Measurements from ENCODE around the gene G2E3. TPM values are rescaled to one million over a fixed set of nuclear protein-coding genes. Genes with fewer than 3 reads are reported as not detected.

G2E3 gene
- total and polyA plus RNA-seq, 2 of the 4 experiments (the other 2 are of a cell fraction) = 9.6 to 19.4 TPM

GRCh38 chr14:30559638-30560091, 707 bp downstream of the G2E3 start:
- Histone ChIP-seq H3K4me1 (ENCODE audit: control insufficient read depth, insufficient read depth, low read length) (peaks cover 2% of the 10 kb centered on the region; the same call in 1 of the 2 replicates), H3K4ac (ENCODE audit: low read depth, low read length) (peak overlapping the region; percentile 93; the same call in 1 of the 2 replicates), H4K91ac (ENCODE audit: insufficient read depth, low read depth, low read length) (peak overlapping the region; percentile 83; the same call in 1 of the 2 replicates), H2BK15ac (ENCODE audit: low read depth, low read length) (no peak overlapping the region), H4K8ac (ENCODE audit: low read depth in 2 of 2, low read length in 2 of 2) (peak overlapping the region; percentile 72 to 78; a peak in 3 of 4 replicates), H3K4me3 (ENCODE audit: insufficient read depth, low read depth, low read length) (peak overlapping the region; percentile 93), H3K36me3 (ENCODE audit: control insufficient read depth, insufficient read depth, low read length) (peaks cover 7% of the 10 kb centered on the region), H3K9ac (ENCODE audit: low read depth, low read length) (peak overlapping the region; percentile 77), H3K4me2 (ENCODE audit: low read depth, low read length) (peak overlapping the region; percentile 92), H2BK5ac (ENCODE audit: low read depth, low read length, poor library complexity, severe bottlenecking) (peak overlapping the region; percentile 77), H2AK9ac (replicated peaks; ENCODE audit: low read depth, low read length, poor library complexity) (no peak overlapping the region), H2AFZ (replicated peaks; ENCODE audit: low read length, poor library complexity) (peak overlapping the region; percentile 9), H4K20me1 (ENCODE audit: insufficient read depth, low read length) (peaks cover 14% of the 10 kb centered on the region), H3K14ac (replicated peaks; ENCODE audit: low read depth, low read length) (peak overlapping the region; percentile 79), H3K9me3 (ENCODE audit: control insufficient read depth, insufficient read depth, low read length) (no peaks in the 10 kb centered on the region), H2AK5ac (ENCODE audit: low read depth, low read length) (no peak overlapping the region; the same call in 1 of the 2 replicates), H3K18ac (ENCODE audit: low read depth, low read length) (no peak overlapping the region; the same call in 1 of the 2 replicates), H3K27ac (ENCODE audit: insufficient read depth, low read length) (peak overlapping the region; percentile 82), H2BK120ac (ENCODE audit: low read depth, low read length) (no peak overlapping the region), H3K9me1 (ENCODE audit: insufficient read depth, low read length) (no peaks in the 10 kb centered on the region), H3K79me1 (ENCODE audit: low read depth in 1 of 2, low read length in 2 of 2) (peaks cover 0 to 3% of the 10 kb centered on the region in 2 experiments; a peak in 2 of 4 replicates), H2BK20ac (ENCODE audit: low read depth, low read length) (no peak overlapping the region), H3K23ac (ENCODE audit: low read depth, low read length) (peak overlapping the region; percentile 78), H4K5ac (ENCODE audit: low read depth, low read length) (no peak overlapping the region), H3K56ac (ENCODE audit: extremely low read depth, insufficient read depth, low read length) (peak overlapping the region; percentile 87), H3K27me3 (ENCODE audit: control insufficient read depth, insufficient read depth, low read length) (no peaks in the 10 kb centered on the region)
- no CpG with 5 or more reads among the region's 16 CpGs for WGBS, 2 experiments (ENCODE audit: extremely low coverage in 2 of 2, insufficient read length in 1 of 2)
- intact Hi-C loops (cut with micrococcal nuclease) (loop anchor here (5.0 kb wide), 2 partner anchors 48 to 63 kb away; partner anchors contain the start of gene SCFD1), in situ Hi-C loops (cut with MboI; ENCODE audit: low sequenced_read_pairs) (no loop called here), dilution Hi-C loops (cut with HindIII; ENCODE audit: low sequenced_read_pairs, unreplicated experiment) (no loop called here)
- ATAC-seq (ENCODE audit: low read depth) (peak; percentile 21), DNase-seq (peak; percentile 42)
- no TSS peak for BruUV-seq (replicated peaks)
- ChIA-PET CTCF (no interaction called here), POLR2A (ENCODE audit: unreplicated experiment) (no interaction called here)
- no peak for TF ChIP-seq CEBPB (IDR thresholded peaks at IDR 0.05; ENCODE audit: low read depth, low read length)
- no peak for TF ChIP-seq USF2 (IDR thresholded peaks at IDR 0.05; ENCODE audit: low read depth, low read length)
- no peak for TF ChIP-seq BHLHE40 (IDR thresholded peaks at IDR 0.05; ENCODE audit: low read depth, low read length)
- no peak for TF ChIP-seq RAD21 (IDR thresholded peaks at IDR 0.05; ENCODE audit: low read length)
- no peak for TF ChIP-seq POLR2A (IDR thresholded peaks at IDR 0.05; ENCODE audit: low read depth, low read length)
- TF ChIP-seq SMC3 (IDR thresholded peaks at IDR 0.05; ENCODE audit: low read depth, low read length) = no peak
- no peak for TF ChIP-seq ELK1 (IDR thresholded peaks at IDR 0.05; ENCODE audit: borderline replicate concordance, low read depth, low read length)
- no peak for TF ChIP-seq NFE2L2 (IDR thresholded peaks at IDR 0.05; ENCODE audit: low read depth, low read length)
- no peak for TF ChIP-seq MAZ (IDR thresholded peaks at IDR 0.05; ENCODE audit: borderline replicate concordance, low read depth, low read length)
- TF ChIP-seq RCOR1 (IDR thresholded peaks at IDR 0.05; ENCODE audit: insufficient replicate concordance, low read length) = no peak
- TF ChIP-seq FOS (IDR thresholded peaks at IDR 0.05; ENCODE audit: low read depth, low read length) = no peak

All from IMR-90 (cell line).